Measurements from ENCODE around the gene RNH1. TPM values are rescaled to one million over a fixed set of nuclear protein-coding genes. Genes with fewer than 3 reads are reported as not detected.

RNH1 gene
- 100 to 1,000 TPM; 378 to 392 (median 383) TPM for total RNA-seq

GRCh38 chr11:506995-507726 is at the start of gene RNH1:
Gene RNH1, minus strand, starts transcription at chr11:507242. Its CDS starts 5,080 bp downstream, at chr11:502162.
- peak; percentile 99 for DNase-seq (ENCODE audit: low spot score in 2 of 2)
- TF ChIP-seq CTCF (IDR thresholded peaks at IDR 0.05) (no peak), POLR2AphosphoS5 (IDR thresholded peaks at IDR 0.05) (peak; percentile 52 to 89 (median 88)), EP300 (IDR thresholded peaks at IDR 0.05) (no peak)
- Histone ChIP-seq H3K4me3 (peak within 1 kb of the TSS; percentile 83), H3K4me1 (peaks cover 47% of the 10 kb centered on the region), H3K27me3 (no peaks in the 10 kb centered on the region), H3K9me3 (no peaks in the 10 kb centered on the region), H3K36me3 (peaks cover 3% of the 10 kb centered on the region), H3K27ac (peak within 1 kb of the TSS; percentile 100)
- WGBS: 0% methylated on average over 16 of the region's 93 CpGs

GRCh38 chr11:555780-556661 is 49.0 kb upstream of the RNH1 start:
- H3K27ac ChIP-seq: no peak overlapping the region
- WGBS: 9% methylated on average over 44 of the region's 104 CpGs
- TF ChIP-seq POLR2A (IDR thresholded peaks at IDR 0.05) (no peak), EP300 (IDR thresholded peaks at IDR 0.05) (no peak), CTCF (IDR thresholded peaks at IDR 0.05) (no peak), POLR2AphosphoS5 (IDR thresholded peaks at IDR 0.05) (no peak)
- no peak for DNase-seq (ENCODE audit: low spot score in 2 of 2)
- H3K4me3 ChIP-seq: peak overlapping the region; percentile 49
- H3K4me1 ChIP-seq: peaks cover 36% of the 10 kb centered on the region
- peaks cover 54% of the 10 kb centered on the region for H3K27me3 ChIP-seq
- no peaks in the 10 kb centered on the region for H3K36me3 ChIP-seq
- H3K9me3 ChIP-seq: no peaks in the 10 kb centered on the region

- no peak for DNase-seq (ENCODE audit: low spot score in 2 of 2)
- H3K4me3 ChIP-seq: peak overlapping the region; percentile 49
- H3K27me3 ChIP-seq: peaks cover 54% of the 10 kb centered on the region
- H3K4me1 ChIP-seq: peaks cover 32% of the 10 kb centered on the region
- no peak overlapping the region for H3K27ac ChIP-seq
- WGBS: 2% methylated on average over 14 of the region's 57 CpGs
- no peaks in the 10 kb centered on the region for H3K36me3 ChIP-seq
- no peak for TF ChIP-seq POLR2AphosphoS5 (IDR thresholded peaks at IDR 0.05)
- no peak for TF ChIP-seq EP300 (IDR thresholded peaks at IDR 0.05)
- no peak for TF ChIP-seq POLR2A (IDR thresholded peaks at IDR 0.05)
- TF ChIP-seq CTCF (IDR thresholded peaks at IDR 0.05): no peak
- H3K9me3 ChIP-seq: no peaks in the 10 kb centered on the region
Observed at GRCh38 chr11:555227-555779, 48.3 kb upstream of the RNH1 start.

GRCh38 chr11:554428-555226 is 47.6 kb upstream of the RNH1 start:
- no peak for DNase-seq (ENCODE audit: low spot score in 2 of 2)
- H3K36me3 ChIP-seq: no peaks in the 10 kb centered on the region
- H3K4me3 ChIP-seq: peak overlapping the region; percentile 49
- TF ChIP-seq POLR2A (IDR thresholded peaks at IDR 0.05) (no peak), CTCF (IDR thresholded peaks at IDR 0.05) (peak; percentile 19 to 71)
- H3K27me3 ChIP-seq: peaks cover 54% of the 10 kb centered on the region
- no peak overlapping the region for H3K27ac ChIP-seq
- H3K9me3 ChIP-seq: no peaks in the 10 kb centered on the region
- peaks cover 26% of the 10 kb centered on the region for H3K4me1 ChIP-seq
- 18% methylated on average over 3 of the region's 60 CpGs for WGBS
